Uterine smooth muscle cell (primary cell): ENCODE results near the gene OPN1SW. TPM values are rescaled to one million over a fixed set of nuclear protein-coding genes. Genes with fewer than 3 reads are reported as not detected.

Experiments used
- total RNA-seq: library from RNA; depleted of rRNA; stranded (reverse); fragments of >200 nt; gene quantifications from 2 replicates; pipeline ENCODE4 v1.2.3, GENCODE V29; 2014

OPN1SW gene
- not detected in 2 replicates for total RNA-seq

GRCh38 chr7:128775744-128776474 is at the start of gene OPN1SW:
OPN1SW (minus strand) TSS chr7:128775794; CDS start chr7:128775781, 13 bp downstream.

GRCh38 chr7:128791121-128791971 is 15.8 kb upstream of the OPN1SW start, which contains the start of gene CCDC136:
CCDC136 (plus strand) TSS chr7:128791968; CDS start chr7:128792412, 444 bp downstream.

GRCh38 chr7:128739048-128739962 is 36.3 kb downstream of the OPN1SW start, which contains the start of gene CALU:
CALU (plus strand) TSS chr7:128739359; CDS start chr7:128748584, 9,225 bp downstream.

Other genes starting within 250 kb of the OPN1SW start
- gene GARIN1A, start 103.5 kb downstream of the OPN1SW start, total RNA-seq, result 0.33 and 0.87 TPM in 2 replicates
- gene CALU, start 36.4 kb downstream of the OPN1SW start, total RNA-seq, result 1,088 and 1,188 TPM in 2 replicates
- 14.7 and 17.9 TPM in 2 replicates for gene CCDC136, start 16.2 kb upstream of the OPN1SW start, total RNA-seq
- 286 and 354 TPM in 2 replicates for gene FLNC, start 54.6 kb upstream of the OPN1SW start, total RNA-seq
- 84.0 and 94.6 TPM in 2 replicates for gene ATP6V1F, start 87.1 kb upstream of the OPN1SW start, total RNA-seq
- gene KCP, start 134.9 kb upstream of the OPN1SW start, total RNA-seq, result 0.55 and 5.2 TPM in 2 replicates
- gene IRF5, start 162.1 kb upstream of the OPN1SW start, total RNA-seq, result 0.11 and 0.37 TPM in 2 replicates